ENCODE data around the gene IQCF5. TPM values are rescaled to one million over a fixed set of nuclear protein-coding genes. Genes with fewer than 3 reads are reported as not detected.

IQCF5 gene
- total RNA-seq, 4 donors from 2014 or later: not detected

DNA sequence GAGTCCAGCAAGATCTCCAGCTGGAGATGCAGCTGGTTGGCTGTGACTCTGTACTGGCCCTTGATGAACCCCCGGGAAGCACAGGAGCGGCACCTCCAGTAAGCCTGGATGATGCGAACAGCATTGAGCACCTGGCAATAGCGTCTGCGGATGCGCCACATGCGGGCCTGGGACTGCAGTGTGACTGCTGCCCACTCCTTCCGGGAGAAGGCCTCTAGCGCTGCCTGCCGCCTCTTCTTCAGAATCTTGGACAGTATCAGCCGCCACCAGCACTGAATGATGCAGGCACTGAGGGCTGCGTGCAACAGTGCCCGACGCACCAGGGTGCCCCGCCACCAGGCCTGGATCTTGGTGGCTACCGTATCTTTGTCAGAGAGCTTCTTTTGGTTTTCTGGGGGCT is 19.5 kb upstream of the IQCF5 start:
- no peak for TF ChIP-seq CTCF (IDR thresholded peaks at IDR 0.05; ENCODE audit: low read depth)

DNA sequence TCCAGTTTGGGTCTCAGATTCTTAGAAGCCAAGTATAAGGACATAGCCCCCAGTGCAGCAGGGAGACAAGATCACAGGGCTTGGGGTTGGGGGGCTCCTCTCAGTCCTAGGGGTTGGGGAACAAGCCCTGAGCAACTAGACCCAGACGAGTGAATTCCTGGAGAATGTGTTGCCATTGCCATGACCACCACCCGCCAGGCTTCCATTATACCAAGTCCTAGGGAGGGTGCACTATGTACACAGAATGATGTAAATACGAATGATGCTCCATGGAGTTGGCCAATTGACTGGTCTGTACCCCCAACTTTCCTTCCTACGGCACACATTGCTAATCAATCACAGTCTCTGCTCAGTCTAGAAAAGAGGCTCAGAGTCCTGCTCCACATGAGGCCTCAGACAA is 19.0 kb upstream of the IQCF5 start:
- TF ChIP-seq CTCF (IDR thresholded peaks at IDR 0.05; ENCODE audit: low read depth): no peak

GRCh38 chr3:51891242-51892039 is 16.0 kb upstream of the IQCF5 start:
- TF ChIP-seq CTCF (IDR thresholded peaks at IDR 0.05; ENCODE audit: low read depth): no peak

DNA sequence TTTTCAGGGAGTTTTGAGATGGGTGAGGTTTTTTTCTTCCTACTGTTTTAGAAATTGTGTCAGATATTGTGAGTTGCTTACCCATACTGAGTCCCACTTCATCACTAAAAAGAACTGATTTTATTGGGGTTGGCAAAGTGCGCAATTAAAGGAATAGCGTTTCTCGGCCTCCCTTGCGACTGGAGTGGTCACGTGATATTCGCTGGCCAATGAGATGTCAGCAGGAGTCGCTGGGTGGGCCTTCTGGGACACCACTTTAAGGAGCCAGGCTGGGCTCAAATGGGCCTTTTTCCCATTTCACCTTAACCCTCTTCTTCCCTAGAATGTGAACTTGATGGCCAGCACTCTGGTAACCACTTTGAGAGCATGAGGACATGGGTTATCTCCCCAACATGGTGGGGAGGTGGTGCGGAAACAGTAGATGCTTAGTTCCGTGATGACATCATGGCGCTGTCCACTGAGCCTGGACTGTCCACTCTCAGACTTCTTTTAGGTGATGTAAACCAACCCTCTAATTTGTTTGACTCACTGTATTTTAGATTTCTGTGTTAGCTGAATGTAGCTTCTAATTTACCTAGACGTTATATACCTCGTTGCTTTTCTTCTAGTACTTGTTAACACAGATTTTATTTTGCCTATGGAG is 13.2 kb upstream of the IQCF5 start:
- TF ChIP-seq CTCF (IDR thresholded peaks at IDR 0.05; ENCODE audit: low read depth): no peak

GRCh38 chr3:51887620-51888019 is 12.2 kb upstream of the IQCF5 start:
- no peak for TF ChIP-seq CTCF (IDR thresholded peaks at IDR 0.05; ENCODE audit: low read depth)

- no peak for TF ChIP-seq CTCF (IDR thresholded peaks at IDR 0.05; ENCODE audit: low read depth)
These were observed 11.0 kb upstream of the IQCF5 start for GRCh38 chr3:51886447-51886846.

GRCh38 chr3:51879937-51880336 is 4.5 kb upstream of the IQCF5 start:
- TF ChIP-seq CTCF (IDR thresholded peaks at IDR 0.05; ENCODE audit: low read depth): no peak

All from subcutaneous adipose tissue (tissue), 4 donors.